ENCODE data around the gene TPTE.
"Not testable (repeated sequence)": the region's sequence is repeated elsewhere in the genome, so short reads cannot be mapped to it uniquely, and the experiment has no call there.

Gene TPTE

GRCh38 chr21:10617133-10617752 is 95.9 kb downstream of the TPTE start:
- H3K4me3 ChIP-seq (ENCODE audit: low read depth in 1 of 2, low read length in 2 of 2); H3K36me3 ChIP-seq (ENCODE audit: control insufficient read depth in 1 of 2, insufficient read depth in 2 of 2, low read length in 2 of 2); H3K27me3 ChIP-seq (ENCODE audit: low read depth, low read length); H3K27ac ChIP-seq (ENCODE audit: low read length); H3K4me1 ChIP-seq (ENCODE audit: control insufficient read depth in 1 of 2, insufficient read depth in 2 of 2, low read length in 2 of 2); H3K9me3 ChIP-seq (ENCODE audit: control insufficient read depth in 1 of 2, low read length in 2 of 2): not testable (repeated sequence)

DNA sequence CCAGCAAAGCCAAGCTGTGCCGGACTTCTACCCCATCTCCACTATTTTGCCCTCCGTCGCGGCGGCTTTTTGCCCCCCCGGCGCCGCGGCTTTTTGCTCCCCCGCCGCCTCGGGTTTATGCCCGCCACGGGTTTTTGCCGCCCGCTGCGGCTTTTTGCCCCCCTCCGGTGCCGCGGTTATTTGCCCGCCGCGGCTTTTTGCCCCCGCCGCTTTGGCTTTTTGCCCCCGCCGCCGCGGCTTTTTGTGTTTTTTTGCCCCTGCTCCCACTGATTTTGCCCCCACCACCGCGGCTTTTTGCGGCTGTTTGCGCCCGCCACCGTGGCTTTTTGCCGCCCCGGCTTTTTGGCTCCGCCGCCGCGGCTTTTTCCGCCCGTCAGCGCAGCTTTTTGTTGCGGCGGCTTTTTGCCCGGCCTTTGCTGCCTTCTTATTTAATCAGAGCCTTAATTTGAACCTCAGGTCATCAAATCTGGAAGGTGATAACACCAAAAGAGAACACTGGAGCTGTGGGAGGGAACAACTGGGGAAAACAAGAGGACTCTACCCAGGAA is 106.0 kb downstream of the TPTE start:
- no peak overlapping the region for H3K27ac ChIP-seq (ENCODE audit: low read length)
- H3K4me1 ChIP-seq (ENCODE audit: control insufficient read depth in 1 of 2, insufficient read depth in 2 of 2, low read length in 2 of 2): no peaks in the 10 kb centered on the region
- no peaks in the 10 kb centered on the region for H3K36me3 ChIP-seq (ENCODE audit: control insufficient read depth in 1 of 2, insufficient read depth in 2 of 2, low read length in 2 of 2)
- H3K27me3 ChIP-seq (ENCODE audit: low read depth, low read length): no peaks in the 10 kb centered on the region
- H3K9me3 ChIP-seq (ENCODE audit: control insufficient read depth in 1 of 2, low read length in 2 of 2): peaks cover 0 to 13% of the 10 kb centered on the region in 2 donors
- peak overlapping the region in 1 of 2 donors; percentile 20 for H3K4me3 ChIP-seq (ENCODE audit: low read depth in 1 of 2, low read length in 2 of 2)

- not testable (repeated sequence) for H3K4me3 ChIP-seq (ENCODE audit: low read depth in 1 of 2, low read length in 2 of 2); H3K27me3 ChIP-seq (ENCODE audit: low read depth, low read length); H3K4me1 ChIP-seq (ENCODE audit: control insufficient read depth in 1 of 2, insufficient read depth in 2 of 2, low read length in 2 of 2); H3K36me3 ChIP-seq (ENCODE audit: control insufficient read depth in 1 of 2, insufficient read depth in 2 of 2, low read length in 2 of 2); H3K27ac ChIP-seq (ENCODE audit: low read length)
- peaks cover 0 to 12% of the 10 kb centered on the region in 2 donors for H3K9me3 ChIP-seq (ENCODE audit: control insufficient read depth in 1 of 2, low read length in 2 of 2)
These were observed 107.9 kb downstream of the TPTE start for GRCh38 chr21:10629239-10629638.

DNA sequence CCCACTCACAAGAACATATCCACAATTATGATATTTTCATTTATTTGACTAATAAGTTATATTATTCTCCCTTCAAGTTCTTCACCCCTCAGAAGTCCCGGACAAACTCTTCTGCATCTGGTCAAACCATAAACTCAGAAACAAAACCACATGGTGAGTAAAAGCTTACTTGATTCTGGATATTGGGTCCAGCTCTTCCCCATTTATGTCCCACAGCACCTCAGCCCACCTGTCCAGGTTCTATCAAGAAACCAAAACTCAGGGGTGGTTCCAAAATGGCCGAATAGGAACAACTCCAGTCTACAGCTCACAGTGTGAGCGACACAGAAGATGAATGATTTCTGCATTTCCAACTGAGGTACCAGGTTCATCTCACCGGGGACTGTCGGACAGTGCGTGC is 109.4 kb downstream of the TPTE start:
- H3K27ac ChIP-seq (ENCODE audit: low read length); H3K4me3 ChIP-seq (ENCODE audit: low read depth in 1 of 2, low read length in 2 of 2); H3K36me3 ChIP-seq (ENCODE audit: control insufficient read depth in 1 of 2, insufficient read depth in 2 of 2, low read length in 2 of 2); H3K4me1 ChIP-seq (ENCODE audit: control insufficient read depth in 1 of 2, insufficient read depth in 2 of 2, low read length in 2 of 2); H3K27me3 ChIP-seq (ENCODE audit: low read depth, low read length): not testable (repeated sequence)
- peaks cover 0 to 12% of the 10 kb centered on the region in 2 donors for H3K9me3 ChIP-seq (ENCODE audit: control insufficient read depth in 1 of 2, low read length in 2 of 2)

- not testable (repeated sequence) for H3K27me3 ChIP-seq (ENCODE audit: low read depth, low read length); H3K27ac ChIP-seq (ENCODE audit: low read length); H3K4me3 ChIP-seq (ENCODE audit: low read depth in 1 of 2, low read length in 2 of 2); H3K4me1 ChIP-seq (ENCODE audit: control insufficient read depth in 1 of 2, insufficient read depth in 2 of 2, low read length in 2 of 2); H3K36me3 ChIP-seq (ENCODE audit: control insufficient read depth in 1 of 2, insufficient read depth in 2 of 2, low read length in 2 of 2)
- H3K9me3 ChIP-seq (ENCODE audit: control insufficient read depth in 1 of 2, low read length in 2 of 2): peaks cover 0 to 12% of the 10 kb centered on the region in 2 donors
These were observed 109.9 kb downstream of the TPTE start for GRCh38 chr21:10631316-10631715.

DNA sequence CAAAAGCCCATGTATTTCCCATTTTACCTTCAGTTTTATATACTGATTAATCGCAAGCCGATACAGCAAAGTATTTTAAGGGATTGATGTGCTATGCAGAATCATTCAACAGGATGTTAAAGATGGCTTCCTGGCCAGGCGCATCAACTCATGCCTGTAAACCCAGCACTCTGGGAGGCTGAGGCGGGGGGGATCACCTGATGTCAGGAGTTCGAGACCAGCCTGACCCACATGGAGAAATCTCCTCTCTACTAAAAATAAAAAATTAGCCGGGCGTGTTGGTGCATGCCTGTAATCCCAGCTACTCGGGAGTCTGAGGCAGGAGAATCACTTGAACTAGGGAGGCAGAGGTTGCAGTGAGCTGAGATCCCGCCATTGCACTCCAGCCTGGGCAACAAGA is 116.8 kb downstream of the TPTE start:
- not testable (repeated sequence) for H3K36me3 ChIP-seq (ENCODE audit: control insufficient read depth in 1 of 2, insufficient read depth in 2 of 2, low read length in 2 of 2); H3K4me3 ChIP-seq (ENCODE audit: low read depth in 1 of 2, low read length in 2 of 2); H3K4me1 ChIP-seq (ENCODE audit: control insufficient read depth in 1 of 2, insufficient read depth in 2 of 2, low read length in 2 of 2); H3K27me3 ChIP-seq (ENCODE audit: low read depth, low read length); H3K27ac ChIP-seq (ENCODE audit: low read length)
- H3K9me3 ChIP-seq (ENCODE audit: control insufficient read depth in 1 of 2, low read length in 2 of 2): peaks cover 4 to 39% of the 10 kb centered on the region in 2 donors

DNA sequence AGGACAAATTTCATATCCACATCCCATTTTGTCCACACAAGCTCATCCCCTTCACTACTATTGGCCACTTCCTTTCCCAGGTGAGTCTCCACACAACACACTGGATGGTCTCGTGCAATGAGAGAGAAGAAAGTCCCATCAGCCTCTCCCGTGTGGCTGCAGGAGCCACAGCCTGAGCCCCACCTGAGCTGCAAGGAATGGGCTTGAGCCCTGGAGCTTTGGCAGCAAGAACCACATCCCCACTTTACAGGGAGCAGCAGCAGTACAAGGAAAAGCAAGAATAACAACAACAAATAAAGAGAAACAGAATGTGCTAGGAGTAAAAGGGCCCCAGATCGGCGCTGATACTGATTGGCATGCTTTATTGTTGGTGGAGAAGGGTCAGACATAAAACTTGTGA is 117.7 kb downstream of the TPTE start:
- Histone ChIP-seq H3K4me1 (ENCODE audit: control insufficient read depth in 1 of 2, insufficient read depth in 2 of 2, low read length in 2 of 2) (no peaks in the 10 kb centered on the region), H3K27ac (ENCODE audit: low read length) (no peak overlapping the region), H3K9me3 (ENCODE audit: control insufficient read depth in 1 of 2, low read length in 2 of 2) (peaks cover 4 to 39% of the 10 kb centered on the region in 2 donors), H3K27me3 (ENCODE audit: low read depth, low read length) (no peaks in the 10 kb centered on the region), H3K4me3 (ENCODE audit: low read depth in 1 of 2, low read length in 2 of 2) (no peak overlapping the region), H3K36me3 (ENCODE audit: control insufficient read depth in 1 of 2, insufficient read depth in 2 of 2, low read length in 2 of 2) (no peaks in the 10 kb centered on the region)

- not testable (repeated sequence) for H3K4me1 ChIP-seq (ENCODE audit: control insufficient read depth in 1 of 2, insufficient read depth in 2 of 2, low read length in 2 of 2); H3K36me3 ChIP-seq (ENCODE audit: control insufficient read depth in 1 of 2, insufficient read depth in 2 of 2, low read length in 2 of 2); H3K27ac ChIP-seq (ENCODE audit: low read length); H3K4me3 ChIP-seq (ENCODE audit: low read depth in 1 of 2, low read length in 2 of 2); H3K27me3 ChIP-seq (ENCODE audit: low read depth, low read length)
- peaks cover 4 to 39% of the 10 kb centered on the region in 2 donors for H3K9me3 ChIP-seq (ENCODE audit: control insufficient read depth in 1 of 2, low read length in 2 of 2)
These were observed 118.4 kb downstream of the TPTE start for GRCh38 chr21:10639746-10640145.

GRCh38 chr21:10640446-10640845 is 119.1 kb downstream of the TPTE start:
- peaks cover 4 to 39% of the 10 kb centered on the region in 2 donors for H3K9me3 ChIP-seq (ENCODE audit: control insufficient read depth in 1 of 2, low read length in 2 of 2)

DNA sequence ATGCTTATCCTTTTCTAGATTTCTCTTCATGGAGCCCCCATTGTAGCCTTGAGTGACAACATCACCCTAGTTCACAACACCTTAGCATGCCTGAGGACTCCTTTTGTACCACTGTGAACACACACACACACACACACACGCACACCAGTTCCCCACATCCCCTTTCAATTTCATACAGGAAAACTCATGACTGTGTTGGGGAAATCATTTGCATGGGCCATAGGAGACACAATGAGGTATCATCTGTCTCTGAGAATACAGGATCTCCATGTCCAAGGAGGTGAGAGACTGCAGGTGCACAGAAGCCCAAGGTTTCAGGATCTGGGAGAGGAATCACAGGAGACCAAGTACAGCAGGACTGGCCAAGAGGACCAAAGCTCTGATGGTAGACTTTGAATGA is 119.7 kb downstream of the TPTE start:
- H3K9me3 ChIP-seq (ENCODE audit: control insufficient read depth in 1 of 2, low read length in 2 of 2): peaks cover 4 to 39% of the 10 kb centered on the region in 2 donors

More at GRCh38 chr21:10640446-10640845, 119.1 kb downstream of the TPTE start:
- Histone ChIP-seq H3K27me3 (ENCODE audit: low read depth, low read length) (no peaks in the 10 kb centered on the region), H3K27ac (ENCODE audit: low read length) (no peak overlapping the region), H3K4me1 (ENCODE audit: control insufficient read depth in 1 of 2, insufficient read depth in 2 of 2, low read length in 2 of 2) (no peaks in the 10 kb centered on the region), H3K4me3 (ENCODE audit: low read depth in 1 of 2, low read length in 2 of 2) (no peak overlapping the region), H3K36me3 (ENCODE audit: control insufficient read depth in 1 of 2, insufficient read depth in 2 of 2, low read length in 2 of 2) (no peaks in the 10 kb centered on the region)

DNA sequence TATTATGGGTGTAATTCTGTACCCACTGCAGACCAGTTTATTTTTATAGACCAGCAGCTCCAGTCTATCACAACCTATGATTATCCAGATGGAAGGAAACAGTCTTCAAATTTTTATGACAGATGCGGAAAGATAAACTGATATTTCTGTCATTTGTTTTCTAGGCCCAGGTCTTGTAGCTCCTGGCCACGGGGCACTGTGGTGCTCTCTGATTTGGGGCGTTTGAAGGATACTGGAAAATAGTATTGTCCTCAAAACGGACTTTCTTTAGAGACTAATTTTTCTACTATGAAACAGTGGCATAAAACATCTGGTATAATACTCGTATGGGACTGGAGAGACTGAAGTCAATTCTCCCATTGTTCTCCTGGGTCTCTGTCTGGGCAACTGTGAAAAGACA is 124.3 kb downstream of the TPTE start:
- H3K4me1 ChIP-seq (ENCODE audit: control insufficient read depth in 1 of 2, insufficient read depth in 2 of 2, low read length in 2 of 2); H3K27me3 ChIP-seq (ENCODE audit: low read depth, low read length); H3K27ac ChIP-seq (ENCODE audit: low read length); H3K36me3 ChIP-seq (ENCODE audit: control insufficient read depth in 1 of 2, insufficient read depth in 2 of 2, low read length in 2 of 2); H3K4me3 ChIP-seq (ENCODE audit: low read depth in 1 of 2, low read length in 2 of 2): not testable (repeated sequence)
- peaks cover 0 to 12% of the 10 kb centered on the region in 2 donors for H3K9me3 ChIP-seq (ENCODE audit: control insufficient read depth in 1 of 2, low read length in 2 of 2)

More for the DNA sequence above, 119.7 kb downstream of the TPTE start:
- no peak overlapping the region for H3K4me3 ChIP-seq (ENCODE audit: low read depth in 1 of 2, low read length in 2 of 2)
- no peaks in the 10 kb centered on the region for H3K27me3 ChIP-seq (ENCODE audit: low read depth, low read length)
- no peaks in the 10 kb centered on the region for H3K4me1 ChIP-seq (ENCODE audit: control insufficient read depth in 1 of 2, insufficient read depth in 2 of 2, low read length in 2 of 2)
- H3K36me3 ChIP-seq (ENCODE audit: control insufficient read depth in 1 of 2, insufficient read depth in 2 of 2, low read length in 2 of 2): no peaks in the 10 kb centered on the region
- no peak overlapping the region for H3K27ac ChIP-seq (ENCODE audit: low read length)
